ENCODE data around the gene CD164L2. TPM values are rescaled to one million over a fixed set of nuclear protein-coding genes. Genes with fewer than 3 reads are reported as not detected.

Gene CD164L2
- total RNA-seq, 1 donor from 2014 or later = not detected

GRCh38 chr1:27365372-27366112 is 17.6 kb downstream of the CD164L2 start:
- Histone ChIP-seq H3K79me2 (ENCODE audit: insufficient read depth, low read length) (no peaks in the 10 kb centered on the region), H2AFZ (ENCODE audit: low read depth, low read length) (peak overlapping the region; percentile 93), H3K27ac (ENCODE audit: low read depth, low read length) (peak overlapping the region; percentile 86), H3K4me3 (ENCODE audit: insufficient read depth, low read depth, low read length) (peak overlapping the region; percentile 70), H3K27me3 (ENCODE audit: insufficient read depth, low read length) (no peaks in the 10 kb centered on the region), H3K9ac (ENCODE audit: low read length) (peak overlapping the region; percentile 81), H3K36me3 (ENCODE audit: insufficient read depth, low read length) (no peaks in the 10 kb centered on the region), H3K9me3 (ENCODE audit: insufficient read depth, low read depth, low read length) (no peaks in the 10 kb centered on the region), H3K4me1 (ENCODE audit: insufficient read depth, low read length) (peaks cover 15% of the 10 kb centered on the region), H3K4me2 (ENCODE audit: low read length) (peak overlapping the region; percentile 98), H4K20me1 (ENCODE audit: insufficient read depth, low read length) (no peaks in the 10 kb centered on the region)
- H3K27ac Mint-ChIP-seq (ENCODE audit: unreplicated experiment) = peak overlapping the region; percentile 98
- H3K4me1 Mint-ChIP-seq (ENCODE audit: low read depth, unreplicated experiment) = peaks cover 2% of the 10 kb centered on the region
- H3K36me3 Mint-ChIP-seq (ENCODE audit: low read depth, unreplicated experiment) = peaks cover 16% of the 10 kb centered on the region
- peak; percentile 75 for DNase-seq (ENCODE audit: low read depth)
- FAIRE-seq = no peak
- TF ChIP-seq CTCF (IDR thresholded peaks at IDR 0.05; ENCODE audit: insufficient read depth, low read depth, low read length) (no peak), EZH2 (IDR thresholded peaks at IDR 0.05; ENCODE audit: insufficient read depth, low read length) (no peak)
- H3K9me3 Mint-ChIP-seq (ENCODE audit: unreplicated experiment) = no peaks in the 10 kb centered on the region
- H3K4me3 Mint-ChIP-seq (ENCODE audit: unreplicated experiment) = peak overlapping the region; percentile 95
- peaks cover 10% of the 10 kb centered on the region for H3K27me3 Mint-ChIP-seq (ENCODE audit: low read depth, unreplicated experiment)

GRCh38 chr1:27364696-27365371 is 18.3 kb downstream of the CD164L2 start:
- TF ChIP-seq CTCF (IDR thresholded peaks at IDR 0.05; ENCODE audit: insufficient read depth, low read depth, low read length) (no peak), EZH2 (IDR thresholded peaks at IDR 0.05; ENCODE audit: insufficient read depth, low read length) (no peak)
- Mint-ChIP-seq H3K4me1 (ENCODE audit: low read depth, unreplicated experiment) (peaks cover 2% of the 10 kb centered on the region), H3K27me3 (ENCODE audit: low read depth, unreplicated experiment) (peaks cover 13% of the 10 kb centered on the region), H3K36me3 (ENCODE audit: low read depth, unreplicated experiment) (peaks cover 18% of the 10 kb centered on the region), H3K27ac (ENCODE audit: unreplicated experiment) (no peak overlapping the region), H3K9me3 (ENCODE audit: unreplicated experiment) (no peaks in the 10 kb centered on the region), H3K4me3 (ENCODE audit: unreplicated experiment) (peak overlapping the region; percentile 95)
- no peak for FAIRE-seq
- DNase-seq (ENCODE audit: low read depth) = no peak
- Histone ChIP-seq H3K4me1 (ENCODE audit: insufficient read depth, low read length) (peaks cover 15% of the 10 kb centered on the region), H3K27me3 (ENCODE audit: insufficient read depth, low read length) (no peaks in the 10 kb centered on the region), H3K9ac (ENCODE audit: low read length) (peak overlapping the region; percentile 81), H3K79me2 (ENCODE audit: insufficient read depth, low read length) (no peaks in the 10 kb centered on the region), H3K4me2 (ENCODE audit: low read length) (peak overlapping the region; percentile 98), H3K36me3 (ENCODE audit: insufficient read depth, low read length) (no peaks in the 10 kb centered on the region), H4K20me1 (ENCODE audit: insufficient read depth, low read length) (no peaks in the 10 kb centered on the region), H3K27ac (ENCODE audit: low read depth, low read length) (peak overlapping the region; percentile 8), H3K4me3 (ENCODE audit: insufficient read depth, low read depth, low read length) (peak overlapping the region; percentile 70), H2AFZ (ENCODE audit: low read depth, low read length) (peak overlapping the region; percentile 88), H3K9me3 (ENCODE audit: insufficient read depth, low read depth, low read length) (no peaks in the 10 kb centered on the region)

Measured in astrocyte (in vitro differentiated cells and primary cell).